SH-SY5Y (cell line): ENCODE data around the gene PDZD2.

Source experiments
- GATA2 ChIP-seq: IDR thresholded peaks from 2 replicates; pipeline ENCODE4 v1.6.1; 2011; ENCODE audit warnings: mild to moderate bottlenecking, low read depth, low read length
- GATA3 ChIP-seq: IDR thresholded peaks from 2 replicates; pipeline ENCODE4 v1.6.1; 2011; ENCODE audit warnings: low read depth, mild to moderate bottlenecking, low read length, moderate library complexity

GRCh38 chr5:31698673-31699072 lies 59.7 kb downstream of the PDZD2 start:
- TF ChIP-seq GATA3: no peak
- no peak for TF ChIP-seq GATA2
